ENCODE results near the gene TMEM38A.
A peak's percentile ranks its signal among the peaks of the same experiment; 100 is the strongest.
"Not testable (repeated sequence)": the region's sequence is repeated elsewhere in the genome, so short reads cannot be mapped to it uniquely, and the experiment has no call there.

Gene TMEM38A

GRCh38 chr19:16677055-16677454, 16.1 kb downstream of the TMEM38A start:
- DNase-seq, result no peak

- no peak for DNase-seq
These were observed 17.6 kb downstream of the TMEM38A start for GRCh38 chr19:16678498-16678897.

- no peak for DNase-seq
These were observed 18.9 kb downstream of the TMEM38A start for GRCh38 chr19:16679811-16680210.

GRCh38 chr19:16682539-16682938, 21.6 kb downstream of the TMEM38A start:
- no peak for DNase-seq

- DNase-seq, result no peak
These were observed 23.3 kb downstream of the TMEM38A start for GRCh38 chr19:16684216-16684615.

- DNase-seq, result no peak
These were observed 27.1 kb downstream of the TMEM38A start for GRCh38 chr19:16688084-16688483.

GRCh38 chr19:16698914-16699313, 38.0 kb downstream of the TMEM38A start:
- no peak for DNase-seq

GRCh38 chr19:16702123-16702522, 41.2 kb downstream of the TMEM38A start:
- no peak for DNase-seq

- DNase-seq, result no peak
These were observed 42.7 kb downstream of the TMEM38A start for GRCh38 chr19:16703677-16704076.

- DNase-seq, result not testable (repeated sequence)
These were observed 49.9 kb downstream of the TMEM38A start for GRCh38 chr19:16710870-16711269.

- not testable (repeated sequence) for DNase-seq
These were observed 51.4 kb downstream of the TMEM38A start for GRCh38 chr19:16712295-16712694.

GRCh38 chr19:16714702-16715287, 53.9 kb downstream of the TMEM38A start:
- DNase-seq, result peak; percentile 57 to 70

GRCh38 chr19:16715611-16716010, 54.7 kb downstream of the TMEM38A start:
- DNase-seq, result no peak

- DNase-seq, result no peak
These were observed 60.1 kb downstream of the TMEM38A start for GRCh38 chr19:16721051-16721450.

- DNase-seq, result no peak
These were observed 61.7 kb downstream of the TMEM38A start for GRCh38 chr19:16722591-16722990.

GRCh38 chr19:16726916-16727315, 66.0 kb downstream of the TMEM38A start:
- DNase-seq, result no peak

GRCh38 chr19:16735650-16736266, 74.8 kb downstream of the TMEM38A start:
- not testable (repeated sequence) for DNase-seq

GRCh38 chr19:16736709-16737108, 75.8 kb downstream of the TMEM38A start:
- DNase-seq, result no peak

GRCh38 chr19:16737911-16738310, 77.0 kb downstream of the TMEM38A start:
- no peak for DNase-seq

GRCh38 chr19:16739546-16739945, 78.6 kb downstream of the TMEM38A start:
- DNase-seq, result no peak

All from activated CD4-positive, alpha-beta T cell treated with anti-CD3 and anti-CD28 coated beads, Interleukin-2, amount 50 U/mL, for 48 hours (primary cell).